HG02798 (cell line): ENCODE results near the gene NUP188.

ENCODE experiments used
- ATAC-seq: cut with Tn5 transposase; IDR thresholded peaks from one replicate; pipeline ENCODE4 v1.9.1; 2021; ENCODE audit warnings: mild to moderate bottlenecking; ENCODE audit not compliant: unreplicated experiment, poor library complexity

Gene NUP188

GRCh38 chr9:129052592-129052991 lies 105.1 kb downstream of the NUP188 start:
- no peak for ATAC-seq

- no peak for ATAC-seq
These were observed 105.5 kb downstream of the NUP188 start for GRCh38 chr9:129053020-129053419.

DNA sequence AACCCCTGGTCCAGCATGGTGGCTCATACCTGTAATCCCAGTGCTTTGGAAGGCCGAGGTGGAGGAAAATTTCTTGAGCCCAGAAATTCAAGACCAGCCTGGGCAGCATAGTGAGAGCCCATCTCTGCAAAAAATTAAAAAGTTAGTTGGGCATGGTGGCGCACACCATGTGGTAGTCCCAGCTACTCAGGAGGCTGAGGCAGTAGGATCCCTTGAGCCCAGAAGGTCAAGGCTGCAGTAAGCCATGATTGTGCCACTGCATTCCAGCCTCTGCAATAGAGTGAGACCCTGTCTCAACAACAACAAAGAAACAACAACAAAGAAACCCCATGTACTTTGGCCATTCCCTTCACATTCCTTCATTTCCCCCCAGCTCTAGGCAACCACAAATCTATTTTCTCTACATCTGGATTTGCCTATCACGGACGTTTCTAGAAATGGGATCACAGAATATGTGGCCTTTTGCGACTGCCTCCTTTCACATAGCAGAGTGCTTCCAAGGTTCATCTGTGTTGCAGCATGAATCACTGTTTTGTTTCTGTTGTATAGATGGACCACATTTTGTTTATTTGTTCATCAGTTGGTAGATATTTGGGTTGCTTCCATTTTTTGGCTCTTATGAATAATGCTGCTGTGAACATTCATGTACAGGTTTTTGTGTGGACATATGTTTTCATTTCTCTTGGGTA lies 106.8 kb downstream of the NUP188 start:
- ATAC-seq, result no peak
